HG03432 (cell line): Measurements from ENCODE around the gene C1orf35.

Source experiments
- ATAC-seq: cut with Tn5 transposase; IDR thresholded peaks from one replicate; pipeline ENCODE4 v1.9.1; 2021; ENCODE audit warnings: mild to moderate bottlenecking, moderate library complexity; ENCODE audit not compliant: unreplicated experiment

The C1orf35 gene

DNA sequence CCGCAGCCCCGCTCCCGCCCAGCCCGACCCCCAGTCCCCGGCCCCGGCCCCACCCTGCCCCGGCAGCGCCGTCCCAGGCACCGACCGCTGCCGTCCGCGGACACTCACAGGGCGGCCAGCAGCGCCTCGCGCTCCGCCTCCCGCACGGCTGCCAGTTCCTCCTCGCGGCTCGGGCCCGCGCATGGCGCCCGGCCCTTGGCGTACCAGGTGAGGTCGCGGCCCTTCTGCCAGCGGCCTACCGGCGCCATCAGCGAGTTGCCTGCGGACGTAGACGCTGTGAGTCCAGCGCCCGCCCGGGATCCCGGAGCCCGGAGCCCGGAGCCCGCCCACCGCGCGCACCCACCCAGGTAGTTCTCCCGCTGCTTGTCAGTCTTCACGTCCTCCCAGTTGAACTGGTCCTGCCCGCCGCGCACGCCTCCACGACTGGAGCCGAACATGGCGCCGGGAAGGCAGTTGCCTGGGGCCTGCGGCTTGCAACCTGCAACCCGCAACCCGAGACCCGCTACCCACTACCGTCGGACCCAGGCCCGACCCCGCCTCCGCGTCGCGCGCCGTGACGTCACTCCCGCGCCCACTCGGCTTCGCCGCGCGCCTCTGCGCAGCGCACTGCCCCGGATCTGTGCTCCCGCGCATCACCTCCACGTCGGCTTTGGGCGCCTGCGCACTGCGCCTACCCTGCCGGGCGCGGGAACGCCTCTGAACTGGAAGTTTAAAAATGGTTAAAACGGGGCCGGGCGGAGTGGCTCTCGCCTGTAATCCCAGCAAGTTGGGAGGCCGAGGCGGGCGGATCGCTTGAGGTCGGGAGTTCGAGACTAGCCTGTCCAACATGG is at the start of gene C1orf35:
Gene C1orf35 (minus strand): TSS at position 535 of the 830 bp plus-strand sequence. CDS start 98 bp downstream, at position 437.
- ATAC-seq: peak; percentile 81

DNA sequence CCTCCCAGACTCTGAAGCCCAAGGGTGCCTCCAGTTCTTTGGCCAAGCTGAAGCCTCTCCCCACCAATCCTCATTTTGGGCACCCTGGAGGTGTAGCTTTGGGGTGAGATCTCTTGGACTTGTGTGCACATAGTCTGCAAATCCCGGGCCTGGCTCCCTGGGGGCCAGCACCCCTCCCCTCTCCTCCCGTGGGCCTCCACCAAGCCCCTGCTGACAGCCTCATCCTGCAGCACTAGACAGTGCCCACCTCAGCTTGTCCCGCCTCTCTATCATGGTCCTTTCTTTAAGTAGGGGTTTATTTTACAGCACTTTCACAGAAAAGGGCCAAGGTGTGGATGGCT is 49.8 kb upstream of the C1orf35 start:
- no peak for ATAC-seq

DNA sequence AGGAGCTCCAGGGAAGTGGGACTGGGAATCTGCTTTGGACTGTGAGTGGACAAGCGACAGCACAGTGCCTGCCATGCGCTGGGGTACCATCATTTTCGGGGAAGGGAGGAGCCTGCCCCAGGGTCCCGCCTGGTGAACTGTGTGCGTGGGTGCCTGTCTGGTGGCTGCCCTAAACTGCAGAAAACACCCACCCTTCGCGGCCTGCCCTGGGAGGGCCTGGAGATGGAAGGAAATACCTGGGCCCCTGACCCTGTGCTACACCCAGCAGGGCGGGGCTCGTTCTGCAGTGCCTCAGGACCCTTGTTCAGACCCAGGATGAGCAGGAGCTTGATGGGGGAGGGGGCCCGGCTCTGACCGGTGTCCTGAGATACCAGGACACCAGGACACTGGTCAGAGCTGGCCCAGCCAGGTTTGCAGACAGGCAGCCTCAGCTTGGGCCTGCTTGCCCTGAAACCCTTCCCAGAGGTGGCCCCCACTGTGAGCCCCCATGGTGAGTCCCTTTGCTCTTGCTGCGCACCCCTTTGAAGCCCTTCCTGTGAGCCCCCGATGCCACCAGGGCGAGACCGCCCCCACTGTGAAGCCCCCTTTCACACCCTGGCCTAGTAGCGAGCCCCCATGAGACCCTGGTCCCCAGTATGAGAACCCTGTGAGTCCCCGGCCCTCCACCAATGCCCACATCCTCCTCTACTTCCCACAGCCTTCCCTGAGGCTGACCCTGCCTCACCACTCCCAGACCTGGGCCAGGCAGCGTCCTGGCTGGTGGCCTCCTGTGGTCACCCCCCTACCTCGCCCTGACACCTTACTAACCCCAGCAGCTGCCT is 49.2 kb upstream of the C1orf35 start:
- ATAC-seq: no peak

DNA sequence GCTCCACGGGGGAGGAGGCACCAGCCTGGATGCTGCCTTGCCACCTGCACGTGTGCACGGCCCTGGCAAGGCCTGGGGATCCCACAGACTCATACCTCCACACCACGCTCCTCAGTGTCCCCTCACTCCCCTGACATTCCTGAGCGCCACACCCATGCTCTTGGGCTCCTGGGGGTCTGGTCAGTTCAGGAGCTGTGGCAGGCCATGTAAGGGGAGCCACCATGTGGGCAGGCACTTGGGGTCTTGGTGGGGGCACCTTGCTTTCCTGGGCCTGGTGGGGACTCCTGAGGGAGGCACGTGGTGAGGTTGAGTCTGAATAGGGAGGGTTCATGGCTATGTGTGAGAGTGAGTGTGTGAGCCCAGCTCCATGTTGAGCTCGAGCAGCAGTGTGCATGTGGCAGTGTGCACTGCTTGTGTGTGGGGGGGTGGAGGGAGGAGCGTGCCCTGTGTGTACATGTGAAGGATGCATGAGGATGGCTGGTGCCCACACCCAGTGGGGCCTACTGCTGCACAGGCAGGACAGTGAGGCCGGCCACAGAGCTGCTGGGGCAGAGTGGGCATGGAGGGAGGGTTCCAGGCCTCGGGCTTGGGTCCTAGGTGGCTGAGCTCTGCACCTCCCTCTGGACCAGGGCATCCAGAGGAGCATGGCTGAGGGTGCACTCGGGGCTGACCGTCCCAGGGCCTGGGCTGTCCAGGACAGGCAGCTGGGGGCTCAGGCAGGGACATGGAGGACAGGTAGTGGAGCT is 48.2 kb upstream of the C1orf35 start:
- no peak for ATAC-seq

DNA sequence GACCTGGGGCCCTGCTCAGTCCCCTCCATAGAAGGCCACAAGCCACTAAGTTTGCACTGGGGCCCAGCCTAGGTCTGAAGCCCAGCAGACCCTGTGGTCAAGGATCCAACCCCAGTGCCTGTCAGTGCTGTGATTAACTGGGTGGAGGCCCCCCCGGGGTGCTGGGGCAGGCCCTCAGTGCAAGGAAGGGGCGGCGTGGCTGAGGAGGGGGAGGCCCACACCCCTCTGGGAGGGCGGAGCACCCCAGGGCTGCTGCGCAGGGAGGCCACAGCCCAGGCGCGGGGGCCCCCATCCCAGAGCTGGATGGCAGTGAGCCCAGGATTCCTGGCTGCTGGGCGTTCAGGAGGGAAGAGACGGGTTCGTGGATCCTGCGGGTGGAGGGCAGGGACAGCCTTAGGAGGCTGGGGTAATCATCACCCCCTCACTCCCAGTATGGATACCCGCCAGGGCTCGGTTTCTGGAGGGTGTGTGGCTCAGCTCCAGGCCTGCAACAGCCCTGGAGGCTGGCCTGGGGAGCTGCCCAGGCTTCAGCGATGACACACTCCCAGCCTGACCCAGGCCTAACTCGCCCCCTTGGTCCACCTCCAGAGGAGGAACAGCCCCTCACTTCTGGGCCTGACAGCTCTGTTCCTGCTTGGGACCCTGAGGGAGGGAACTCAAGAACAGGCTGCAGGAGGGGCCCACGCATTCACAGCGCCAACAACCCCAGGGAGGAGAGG is 47.5 kb upstream of the C1orf35 start:
- no peak for ATAC-seq

DNA sequence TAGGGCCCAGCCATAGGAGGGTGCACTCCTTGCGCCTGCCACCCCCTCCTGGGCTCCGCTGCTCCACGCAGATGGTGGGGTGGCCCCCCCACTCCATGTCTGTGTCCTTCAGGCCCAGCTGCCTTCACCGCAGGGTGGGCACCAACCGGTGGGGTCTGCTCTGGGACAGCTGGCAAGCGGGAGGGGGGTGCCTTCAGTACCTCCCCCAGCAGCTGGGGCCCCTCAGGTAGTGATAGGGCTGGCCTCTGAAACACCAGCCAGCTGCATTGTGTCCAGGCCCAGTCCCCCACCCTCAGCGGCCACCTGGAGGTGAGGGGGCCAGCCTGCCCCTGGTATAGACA is 47.0 kb upstream of the C1orf35 start:
- ATAC-seq: no peak

DNA sequence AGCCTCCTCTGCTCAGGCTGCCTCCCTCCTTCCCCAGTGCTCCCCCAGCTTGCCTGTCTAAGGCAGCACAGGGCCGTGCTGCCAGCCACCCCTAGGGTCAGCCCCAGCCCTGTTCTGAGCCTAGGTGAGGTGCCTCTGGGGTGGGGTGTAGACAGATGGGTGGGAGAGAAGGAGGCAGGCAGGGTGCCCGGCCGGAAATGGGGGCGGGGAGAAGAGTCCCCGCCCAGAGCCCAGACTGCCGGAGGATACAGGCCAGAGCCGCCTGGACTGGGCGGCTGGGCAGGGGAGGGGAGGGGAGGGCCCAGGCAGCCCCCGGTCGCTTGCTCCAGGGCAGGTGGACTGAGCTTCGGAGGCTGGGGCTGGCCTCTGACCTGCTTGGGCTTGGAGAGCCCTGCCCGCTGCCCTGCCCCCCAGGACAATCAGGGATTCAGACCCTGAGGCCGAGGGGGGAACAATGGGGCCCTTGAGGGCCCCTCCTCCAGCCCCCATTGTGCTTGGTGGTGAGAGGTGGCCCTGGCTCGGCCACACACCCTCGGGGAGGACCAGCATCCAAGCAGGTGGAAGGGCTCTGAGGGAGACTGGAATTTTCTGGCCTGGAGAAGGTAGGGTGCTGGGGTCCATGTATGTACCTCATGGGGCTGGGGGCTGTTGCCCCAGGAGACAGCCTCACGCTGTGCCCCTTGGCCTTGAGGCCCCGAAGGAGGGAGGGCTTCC is 46.4 kb upstream of the C1orf35 start, which contains the start of gene GJC2:
Gene GJC2 (plus strand): TSS at position 525 of the 714 bp plus-strand sequence. CDS start 7,829 bp downstream, outside the sequence.
- ATAC-seq: no peak

DNA sequence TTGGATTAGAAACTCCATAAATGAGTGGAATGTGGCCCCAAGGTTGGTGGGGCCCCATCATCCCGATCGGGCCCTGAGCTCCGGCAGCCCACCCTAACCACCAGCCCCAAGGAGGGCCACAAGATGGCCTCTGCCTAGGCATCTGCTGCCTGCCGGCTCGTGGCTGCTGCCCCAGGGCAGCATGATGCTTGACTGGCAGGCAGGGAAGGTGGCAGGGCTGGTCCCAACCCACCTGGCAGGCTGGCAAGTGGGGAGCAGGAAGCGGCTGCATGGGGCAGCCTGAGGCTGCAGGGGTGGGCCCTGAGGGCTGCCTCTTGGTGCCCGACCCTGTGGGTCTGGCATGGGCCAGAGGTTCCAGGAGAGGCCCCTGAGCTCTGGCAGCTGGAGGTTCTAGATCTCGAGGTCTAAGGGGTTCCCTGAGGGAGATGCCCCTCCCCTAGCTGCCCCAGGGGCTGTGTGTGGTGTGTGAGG is 45.8 kb upstream of the C1orf35 start:
- no peak for ATAC-seq

DNA sequence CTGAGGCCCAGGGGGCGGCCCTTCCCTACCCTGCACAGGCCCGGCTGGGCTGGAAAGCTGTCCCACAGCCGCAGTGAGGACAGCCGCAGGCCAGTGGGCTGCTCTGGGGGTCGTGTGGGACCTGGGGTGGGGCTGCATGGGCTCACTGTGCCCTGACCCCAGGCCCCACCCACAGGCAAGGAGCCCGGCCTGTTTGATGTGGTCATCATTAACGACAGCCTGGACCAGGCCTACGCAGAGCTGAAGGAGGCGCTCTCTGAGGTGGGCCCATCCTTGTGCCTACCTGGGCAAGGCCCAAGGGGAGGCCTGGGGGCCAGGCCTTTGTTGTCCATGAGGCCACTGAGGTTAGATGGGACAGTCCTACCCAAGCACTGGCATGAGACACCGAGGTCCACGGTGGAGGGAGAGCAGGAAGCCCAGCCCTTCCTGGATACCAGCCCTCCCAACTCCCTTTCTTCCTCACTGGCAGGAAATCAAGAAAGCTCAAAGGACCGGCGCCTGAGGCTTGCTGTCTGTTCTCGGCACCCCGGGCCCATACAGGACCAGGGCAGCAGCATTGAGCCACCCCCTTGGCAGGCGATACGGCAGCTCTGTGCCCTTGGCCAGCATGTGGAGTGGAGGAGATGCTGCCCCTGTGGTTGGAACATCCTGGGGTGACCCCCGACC is 45.2 kb upstream of the C1orf35 start:
- no peak for ATAC-seq

DNA sequence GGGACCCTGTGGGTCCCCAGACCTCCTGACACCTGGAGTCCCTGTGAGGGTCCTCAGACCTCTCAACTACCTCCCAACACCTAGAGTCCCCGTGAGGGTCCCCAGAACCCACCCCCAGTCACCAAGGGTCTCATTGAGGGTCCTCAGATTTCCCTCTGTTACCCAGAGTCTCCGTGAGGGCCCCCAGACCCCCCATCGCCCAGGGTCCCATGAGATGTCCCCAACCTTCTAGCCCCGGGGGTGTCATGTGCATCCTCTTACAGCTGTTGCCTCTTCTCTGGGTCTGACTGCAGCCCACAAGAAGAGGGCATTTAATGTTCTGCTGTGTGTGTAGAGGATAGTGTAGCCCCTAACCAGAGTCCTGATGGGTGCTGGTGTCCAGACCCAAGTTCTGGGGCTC is 44.6 kb upstream of the C1orf35 start:
- no peak for ATAC-seq

DNA sequence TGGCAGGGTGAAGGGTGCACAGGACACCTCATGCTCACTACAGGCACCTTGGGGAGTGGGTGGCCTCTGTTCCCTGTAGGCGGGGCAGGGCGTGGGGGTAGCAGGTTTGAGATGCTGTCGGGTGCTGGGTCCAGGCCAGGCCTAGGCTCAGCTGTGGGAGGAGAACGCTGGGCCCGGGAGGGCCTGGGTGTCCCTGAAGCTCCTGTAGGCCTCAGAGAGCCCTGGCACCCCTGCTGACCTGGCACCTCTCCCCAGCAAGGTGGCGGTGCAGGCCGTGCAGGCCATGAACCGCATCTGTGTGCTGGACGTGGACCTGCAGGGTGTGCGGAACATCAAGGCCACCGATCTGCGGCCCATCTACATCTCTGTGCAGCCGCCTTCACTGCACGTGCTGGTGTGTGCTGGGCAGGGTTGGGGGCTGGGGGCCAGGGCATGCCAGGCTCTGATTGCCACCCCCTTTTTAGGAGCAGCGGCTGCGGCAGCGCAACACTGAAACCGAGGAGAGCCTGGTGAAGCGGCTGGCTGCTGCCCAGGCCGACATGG is 44.1 kb upstream of the C1orf35 start:
- no peak for ATAC-seq

DNA sequence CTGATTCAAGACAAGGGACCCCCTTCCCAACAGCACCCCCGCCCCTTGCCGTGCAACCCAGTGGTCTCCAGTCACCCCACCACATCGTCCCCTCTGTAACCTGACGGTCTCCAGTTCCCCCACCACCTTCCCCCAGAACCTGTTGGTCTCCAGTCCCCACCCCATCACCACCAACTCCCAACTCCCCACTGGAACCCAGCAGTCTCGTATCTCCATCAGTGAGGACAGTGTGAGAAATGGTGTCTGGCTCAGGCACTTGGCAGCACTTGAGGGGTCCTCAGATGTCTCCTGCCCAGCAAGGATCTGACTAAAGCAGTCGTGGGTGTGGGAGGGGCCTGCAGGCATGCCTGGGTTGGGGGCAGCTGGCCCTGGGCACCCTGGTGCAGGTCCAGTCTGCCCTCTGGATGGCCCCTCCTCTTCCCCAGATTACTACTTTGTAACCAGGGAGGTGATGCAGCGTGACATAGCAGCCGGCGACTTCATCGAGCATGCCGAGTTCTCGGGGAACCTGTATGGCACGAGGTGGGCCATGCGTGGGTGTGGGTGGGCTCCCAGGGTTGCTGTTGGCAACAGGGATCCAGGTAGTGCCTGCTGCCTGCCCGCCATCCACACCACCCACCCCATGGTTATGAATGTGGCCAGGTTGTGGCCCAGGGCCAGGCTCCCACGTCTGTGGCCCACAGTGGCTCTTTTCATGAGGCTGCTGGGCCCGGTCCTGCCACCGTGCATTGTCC is 43.5 kb upstream of the C1orf35 start:
- no peak for ATAC-seq

DNA sequence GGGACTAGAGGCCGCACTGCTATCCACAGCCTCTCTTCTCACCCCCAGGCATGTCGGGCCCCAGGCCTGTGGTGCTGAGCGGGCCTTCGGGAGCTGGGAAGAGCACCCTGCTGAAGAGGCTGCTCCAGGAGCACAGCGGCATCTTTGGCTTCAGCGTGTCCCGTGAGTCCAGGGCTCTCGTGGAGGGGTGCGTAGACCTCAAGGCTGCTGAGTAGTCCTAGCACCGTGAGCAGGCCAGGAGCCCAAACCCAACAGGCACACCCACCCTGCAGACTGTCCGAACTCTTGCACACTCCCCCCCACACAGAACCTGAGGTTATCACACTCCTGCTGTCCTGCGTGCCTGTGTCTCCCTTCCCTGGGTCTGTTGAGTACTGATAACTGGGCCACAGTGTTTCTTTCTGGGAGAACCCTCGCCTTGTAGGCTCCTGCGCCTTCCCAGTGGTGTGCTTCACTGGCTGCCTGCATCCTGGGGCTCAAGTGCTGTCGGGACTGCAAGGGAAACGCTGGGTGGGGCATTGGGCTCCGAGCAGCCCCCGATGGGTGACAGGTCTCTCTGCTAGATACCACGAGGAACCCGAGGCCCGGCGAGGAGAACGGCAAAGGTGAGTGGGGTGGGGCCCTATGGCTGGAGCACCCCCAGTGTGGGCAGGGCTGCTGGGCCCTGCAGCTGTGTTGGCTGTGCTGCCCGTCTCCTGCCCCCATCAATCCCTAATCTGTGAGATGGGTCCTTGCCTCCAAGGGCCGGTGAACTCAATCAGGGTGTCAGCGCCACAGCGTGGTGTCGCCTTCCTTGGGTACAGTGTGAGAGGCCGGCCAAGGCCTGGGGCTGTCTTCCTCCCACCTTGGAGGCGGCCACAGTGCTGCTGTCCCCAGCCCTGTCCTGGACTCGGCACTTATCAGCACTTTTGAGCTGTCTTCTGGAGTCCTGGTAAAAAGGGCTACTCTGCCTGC is 42.6 kb upstream of the C1orf35 start:
- ATAC-seq: no peak

DNA sequence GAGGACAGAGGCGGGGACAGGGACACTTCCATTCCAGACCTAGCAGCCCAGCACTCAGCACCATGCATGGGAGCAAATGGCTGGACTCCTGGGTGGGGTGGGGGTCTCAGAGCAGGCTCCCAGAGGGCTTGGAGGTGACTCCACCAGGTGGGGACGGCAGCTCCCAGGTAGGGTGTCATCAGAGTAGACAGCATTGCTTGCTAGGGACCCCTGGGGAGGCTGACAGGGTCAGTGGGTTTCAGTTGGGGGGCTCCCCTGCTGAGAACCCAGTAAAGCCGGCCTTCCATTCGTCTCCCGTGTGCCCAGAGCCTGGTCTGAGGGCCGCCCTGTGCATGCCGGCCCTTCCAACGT is 41.8 kb upstream of the C1orf35 start:
- no peak for ATAC-seq

DNA sequence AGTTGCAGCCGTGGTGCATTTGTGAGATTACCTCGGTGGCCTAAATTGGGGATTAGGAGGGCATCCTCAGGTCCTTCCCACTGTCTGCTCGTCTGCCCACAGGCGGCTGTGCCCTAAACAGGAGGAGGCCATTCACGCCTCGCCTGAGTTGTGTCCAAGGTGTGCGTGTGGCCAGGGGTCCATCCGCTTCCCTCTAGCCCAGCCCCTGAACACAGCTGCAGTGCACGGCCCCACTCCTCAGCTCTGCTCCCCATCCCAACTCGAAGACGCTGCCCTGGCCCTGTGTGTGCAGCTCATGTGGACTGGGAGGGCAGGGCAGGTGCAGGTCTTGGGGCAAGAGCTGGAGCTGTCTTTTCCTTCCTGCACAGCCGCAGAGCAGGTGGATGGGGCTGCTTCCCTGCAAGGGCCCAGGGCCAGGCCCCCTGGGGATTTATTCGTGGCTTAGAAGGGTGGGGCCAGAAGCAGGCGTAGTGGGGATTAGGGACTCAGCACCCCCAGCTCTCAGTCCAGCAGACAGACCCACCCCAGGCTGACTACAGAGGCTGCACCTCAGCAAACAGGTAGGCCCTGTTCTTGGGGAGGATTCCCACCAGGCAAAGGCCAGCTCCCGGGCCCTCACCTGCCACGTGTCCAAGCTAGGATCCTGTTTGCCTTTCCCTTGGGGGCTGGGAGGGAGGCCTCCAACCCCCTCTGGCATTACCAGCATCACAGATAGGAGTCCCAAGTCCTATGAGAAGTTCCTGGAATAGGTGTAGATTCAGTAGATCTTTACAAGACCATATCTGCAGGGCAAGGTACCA is 41.3 kb upstream of the C1orf35 start:
- ATAC-seq: no peak

DNA sequence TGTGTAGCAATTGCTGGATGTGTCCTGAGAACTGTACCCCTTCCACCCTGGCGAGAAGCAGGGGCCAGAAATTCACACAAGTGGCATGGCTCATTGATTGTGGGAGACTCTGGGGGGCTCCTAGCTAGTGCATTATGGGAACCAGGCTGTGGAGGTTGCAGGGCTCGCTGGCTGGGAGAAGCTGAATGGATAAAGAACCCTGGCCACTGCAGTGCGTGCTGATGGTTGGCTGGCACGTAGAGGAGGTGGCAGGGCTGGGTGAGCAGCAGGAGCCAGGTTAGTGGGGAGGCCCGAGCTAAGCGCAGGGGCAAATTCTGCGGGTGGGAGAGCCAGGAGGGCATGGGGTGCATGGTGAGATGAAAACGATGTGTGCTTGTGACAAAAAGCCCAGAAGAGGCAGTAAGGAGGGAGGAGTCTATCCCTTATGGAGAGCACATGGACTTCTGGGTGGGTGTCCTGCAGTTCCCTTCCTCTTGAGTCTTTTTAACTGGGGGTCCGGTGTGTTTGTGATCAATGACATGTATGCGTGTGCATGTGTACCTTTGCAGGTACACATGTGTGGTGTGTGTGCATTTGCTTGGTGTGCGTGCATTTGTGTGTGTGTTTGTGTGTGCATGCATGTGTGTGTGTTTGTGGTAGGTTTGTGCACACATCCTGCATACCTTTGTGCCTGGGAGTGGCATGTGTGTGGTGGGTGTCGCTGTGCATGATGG is 40.5 kb upstream of the C1orf35 start:
- no peak for ATAC-seq
